HL-60/S4 treated with retinoic acid at 250 ng/mL for 4 days and 3 days (cell line): Measurements from ENCODE around the gene GNAT1.

Source experiments
- in situ Hi-C: fragments of 300-500 bp; cut with MboI; formaldehyde crosslinking; loops from 2 replicates; pipeline ENCODE4 v1.7.0; 2022; ENCODE audit warnings: low sequenced_read_pairs

GNAT1 gene

GRCh38 chr3:50174947-50175524, 16.4 kb upstream of the GNAT1 start:
- in situ Hi-C loops, result no loop called here

GRCh38 chr3:50177346-50177745, 14.1 kb upstream of the GNAT1 start:
- in situ Hi-C loops, result no loop called here

GRCh38 chr3:50179710-50180109, 11.7 kb upstream of the GNAT1 start:
- in situ Hi-C loops, result no loop called here

GRCh38 chr3:50181985-50182384, 9.4 kb upstream of the GNAT1 start:
- in situ Hi-C loops, result no loop called here

- in situ Hi-C loops, result no loop called here
Measured at GRCh38 chr3:50182533-50183099, 8.8 kb upstream of the GNAT1 start.

GRCh38 chr3:50183755-50184154, 7.7 kb upstream of the GNAT1 start:
- in situ Hi-C loops, result no loop called here

- in situ Hi-C loops, result no loop called here
Measured at GRCh38 chr3:50184242-50184978, 7.0 kb upstream of the GNAT1 start.

GRCh38 chr3:50185230-50185629, 6.2 kb upstream of the GNAT1 start:
- in situ Hi-C loops, result no loop called here

GRCh38 chr3:50186096-50186495, 5.3 kb upstream of the GNAT1 start:
- in situ Hi-C loops, result no loop called here

GRCh38 chr3:50187750-50188149, 3.7 kb upstream of the GNAT1 start:
- in situ Hi-C loops, result no loop called here

GRCh38 chr3:50189274-50189673, 2.1 kb upstream of the GNAT1 start:
- in situ Hi-C loops, result no loop called here

- in situ Hi-C loops, result no loop called here
Measured at GRCh38 chr3:50189989-50190388, 1.4 kb upstream of the GNAT1 start.

GRCh38 chr3:50192124-50192523, 714 bp downstream of the GNAT1 start:
- in situ Hi-C loops, result no loop called here

GRCh38 chr3:50192689-50193141, 1.3 kb downstream of the GNAT1 start:
- in situ Hi-C loops, result no loop called here

GRCh38 chr3:50193286-50193685, 1.9 kb downstream of the GNAT1 start:
- in situ Hi-C loops, result no loop called here

GRCh38 chr3:50193746-50194127, 2.3 kb downstream of the GNAT1 start:
- in situ Hi-C loops, result no loop called here

- in situ Hi-C loops, result no loop called here
Measured at GRCh38 chr3:50194128-50194902, 2.9 kb downstream of the GNAT1 start.

- in situ Hi-C loops, result no loop called here
Measured at GRCh38 chr3:50194903-50195500, 3.6 kb downstream of the GNAT1 start.

GRCh38 chr3:50195501-50196252, 4.3 kb downstream of the GNAT1 start:
- in situ Hi-C loops, result no loop called here

- in situ Hi-C loops, result no loop called here
Measured at GRCh38 chr3:50196253-50196801, 4.9 kb downstream of the GNAT1 start.
